H1 (cell line): ENCODE measurements around the gene TMEM139. TPM values are rescaled to one million over a fixed set of nuclear protein-coding genes. Genes with fewer than 3 reads are reported as not detected.

Source experiments
- CTCF ChIA-PET: fragments of 300-600 bp; sonication (Branson Sonifier 250); formaldehyde crosslinking; loops from one replicate; lab custom pipeline; 2021; ENCODE audit not compliant: partially characterized antibody; lab: Charles Lee
- POLR2A ChIA-PET: fragments of 300-600 bp; sonication (Branson Sonifier 250); formaldehyde crosslinking; loops from one replicate; lab custom pipeline; 2021; ENCODE audit warnings: inconsistent platforms; ENCODE audit not compliant: partially characterized antibody; lab: Charles Lee
- DNase-seq, 2 experiments: peaks; one replicate each; pipeline versions ENCODE4 v3.0.0 to v3.0.0-alpha.2; 2010 to 2022; ENCODE audit warnings: low spot score in 2 of 2, low read depth in 1 of 2, mixed read lengths in 1 of 2
- FAIRE-seq: peaks from 2 replicates; lab custom pipeline; 2011; peaks lifted over from hg19 to GRCh38; lab: Jason Lieb, UNC
- H2AFZ ChIP-seq: 2 replicates; pipeline ENCODE4 v1.8.1; 2012; ENCODE audit warnings: low read length, inconsistent platforms
- H2AK5ac ChIP-seq: 2 replicates; pipeline ENCODE4 v1.6.1; 2013; ENCODE audit warnings: low read depth, low read length
- H2BK120ac ChIP-seq: replicated peaks from 2 replicates; pipeline ENCODE3; 2013; ENCODE audit warnings: low read depth, low read length, inconsistent platforms
- H2BK12ac ChIP-seq: 2 replicates; pipeline ENCODE4 v1.6.1; 2013; ENCODE audit warnings: low read depth, low read length
- H2BK15ac ChIP-seq: 2 replicates; pipeline ENCODE4 v1.6.1; 2013; ENCODE audit warnings: low read length
- H2BK20ac ChIP-seq: 2 replicates; pipeline ENCODE4 v1.6.1; 2013; ENCODE audit warnings: low read length
- H2BK5ac ChIP-seq: 2 replicates; pipeline ENCODE4 v1.6.1; 2013; ENCODE audit warnings: low read depth, low read length
- H3K14ac ChIP-seq: 2 replicates; pipeline ENCODE4 v1.6.1; 2013; ENCODE audit warnings: inconsistent platforms; ENCODE audit not compliant: insufficient read length
- H3K18ac ChIP-seq: 2 replicates; pipeline ENCODE4 v1.6.1; 2013; ENCODE audit warnings: low read length; ENCODE audit errors: extremely low read depth
- H3K23ac ChIP-seq: 2 replicates; pipeline ENCODE4 v1.6.1; 2013; ENCODE audit warnings: inconsistent platforms; ENCODE audit not compliant: insufficient read length
- H3K23me2 ChIP-seq: 2 replicates; pipeline ENCODE4 v1.6.1; 2013; ENCODE audit warnings: low read depth, low read length
- H3K27ac ChIP-seq: 2 replicates; pipeline ENCODE4 v1.6.1; 2011; ENCODE audit warnings: low read depth, low read length, inconsistent platforms
- H3K27me3 ChIP-seq, 4 experiments: replicated peaks in 1 of 4; 1 replicate in 1 of 4; 2 replicates in 3 of 4; pipeline versions ENCODE4 v1.6.1 to v1.8.1; 2011 to 2013; ENCODE audit warnings: low read length in 3 of 4, mild to moderate bottlenecking in 3 of 4, inconsistent platforms in 2 of 4, mixed read lengths in 2 of 4, moderate library complexity in 1 of 4; ENCODE audit not compliant: control insufficient read depth in 3 of 4, insufficient read depth in 3 of 4; ENCODE audit errors: extremely low read depth in 1 of 4
- H3K36me3 ChIP-seq, 4 experiments: 2 replicates each; pipeline versions ENCODE4 v1.6.1 to v1.8.1; 2011 to 2013; ENCODE audit warnings: mild to moderate bottlenecking in 4 of 4, low read length in 3 of 4, moderate library complexity in 2 of 4, control low read depth in 1 of 4, inconsistent platforms in 1 of 4; ENCODE audit not compliant: insufficient read depth in 4 of 4, control insufficient read depth in 2 of 4
- H3K4ac ChIP-seq: replicated peaks from 2 replicates; pipeline ENCODE3; 2013; ENCODE audit warnings: low read length, low read depth, mixed read lengths, inconsistent platforms; ENCODE audit not compliant: insufficient read length
- H3K4me1 ChIP-seq, 4 experiments: replicated peaks in 1 of 4; 1 replicate in 1 of 4; 2 replicates in 3 of 4; pipeline versions ENCODE4 v1.6.1 to v1.8.1; 2011 to 2013; ENCODE audit warnings: low read length in 3 of 4, inconsistent platforms in 2 of 4, mixed read lengths in 1 of 4; ENCODE audit not compliant: insufficient read depth in 4 of 4, control insufficient read depth in 3 of 4
- H3K4me2 ChIP-seq, 2 experiments: 2 replicates each; pipeline versions ENCODE4 v1.6.1 to v1.8.1; 2011 to 2013; ENCODE audit warnings: low read depth in 2 of 2, low read length in 2 of 2, control low read depth in 1 of 2, inconsistent platforms in 1 of 2, mild to moderate bottlenecking in 1 of 2; ENCODE audit not compliant: insufficient read depth in 1 of 2
- H3K4me3 ChIP-seq, 4 experiments: fragments of 200-600, 300-600 bp in 1 of 4; sonication (generic), shearing (Covaris generic), sonication (Bioruptor Twin) in 1 of 4; 2 replicates each; pipeline versions ENCODE4 v1.5.1 to v1.8.1; 2011 to 2016; ENCODE audit warnings: low read length in 4 of 4, low read depth in 3 of 4, control low read depth in 2 of 4, inconsistent platforms in 2 of 4, mild to moderate bottlenecking in 2 of 4, mixed read lengths in 1 of 4, moderate library complexity in 1 of 4; ENCODE audit not compliant: insufficient read depth in 2 of 4; ENCODE audit errors: extremely low read depth in 1 of 4
- H3K56ac ChIP-seq: replicated peaks from 2 replicates; pipeline ENCODE3; 2013; ENCODE audit warnings: low read depth, mild to moderate bottlenecking, mixed read lengths, low read length, inconsistent platforms; ENCODE audit not compliant: insufficient read length
- H3K79me1 ChIP-seq: 2 replicates; pipeline ENCODE4 v1.6.1; 2013; ENCODE audit warnings: low read depth, low read length, control low read depth
- H3K79me2 ChIP-seq, 2 experiments: 2 replicates each; pipeline versions ENCODE4 v1.6.1 to v1.8.1; 2012 to 2013; ENCODE audit warnings: low read length in 2 of 2, mild to moderate bottlenecking in 2 of 2, inconsistent platforms in 1 of 2; ENCODE audit not compliant: insufficient read depth in 2 of 2, control insufficient read depth in 1 of 2
- H3K9ac ChIP-seq, 4 experiments: replicated peaks in 1 of 4; 1 replicate in 1 of 4; 2 replicates in 3 of 4; pipeline versions ENCODE4 v1.6.1 to v1.8.1; 2011 to 2013; ENCODE audit warnings: low read depth in 3 of 4, low read length in 3 of 4, control low read depth in 2 of 4, mild to moderate bottlenecking in 2 of 4, moderate library complexity in 2 of 4, inconsistent platforms in 1 of 4; ENCODE audit errors: extremely low read depth in 1 of 4
- H3K9me3 ChIP-seq, 2 experiments: 2 replicates each; pipeline versions ENCODE4 v1.6.1 to v1.8.1; 2012 to 2013; ENCODE audit warnings: mild to moderate bottlenecking in 2 of 2, moderate library complexity in 2 of 2, control low read depth in 1 of 2, inconsistent platforms in 1 of 2, low read depth in 1 of 2, low read length in 1 of 2, mixed read lengths in 1 of 2; ENCODE audit not compliant: insufficient read depth in 2 of 2
- H4K20me1 ChIP-seq, 2 experiments: replicated peaks in 1 of 2; 2 replicates each; pipeline versions ENCODE3 to v1.8.1; 2011 to 2013; ENCODE audit warnings: inconsistent platforms in 2 of 2, low read length in 2 of 2, mild to moderate bottlenecking in 1 of 2; ENCODE audit not compliant: insufficient read depth in 2 of 2, control insufficient read depth in 1 of 2
- H4K5ac ChIP-seq: 2 replicates; pipeline ENCODE4 v1.6.1; 2013; ENCODE audit warnings: low read length, low read depth, mixed read lengths, inconsistent platforms; ENCODE audit not compliant: insufficient read length
- H4K8ac ChIP-seq: 2 replicates; pipeline ENCODE4 v1.8.0; 2013; ENCODE audit warnings: mild to moderate bottlenecking, moderate library complexity, low read length, inconsistent platforms; ENCODE audit not compliant: insufficient read depth; ENCODE audit errors: extremely low read depth
- H4K91ac ChIP-seq: replicated peaks from 2 replicates; pipeline ENCODE3; 2013; ENCODE audit warnings: low read length, mixed read lengths, inconsistent platforms; ENCODE audit not compliant: insufficient read length
- JUN ChIP-seq: IDR thresholded peaks from 2 replicates; pipeline ENCODE4 v1.6.1; 2011; ENCODE audit warnings: low read depth, mild to moderate bottlenecking, improper control_type of control experiment, low read length
- POLR2AphosphoS5 ChIP-seq: IDR thresholded peaks from 2 replicates; pipeline ENCODE4 v1.6.1; 2011; ENCODE audit warnings: low read depth, low read length
- RBBP5 ChIP-seq: IDR thresholded peaks from 2 replicates; pipeline ENCODE4 v1.7.1; 2012; ENCODE audit warnings: low read depth, mild to moderate bottlenecking, inconsistent platforms, low read length, moderate library complexity, borderline replicate concordance
- WGBS, 2 experiments: shearing (Covaris generic) in 1 of 2; methylation state at CpG; one replicate each; pipeline versions ENCODE4 v1.1.6 to v1.1.7; 2013 to 2015; ENCODE audit warnings: low lambda C conversion rate in 2 of 2, mixed read lengths in 2 of 2, inconsistent platforms in 1 of 2, low coverage in 1 of 2, missing lambda C conversion rate in 1 of 2; ENCODE audit not compliant: insufficient replicate concordance in 2 of 2, insufficient coverage in 1 of 2, insufficient read length in 1 of 2; ENCODE audit errors: extremely low coverage in 1 of 2, missing lambda C conversion rate in 1 of 2; 5-methylcytosine and 5-hydroxymethylcytosine counted together
- polyA plus RNA-seq, 7 experiments: library from polyadenylated mRNA; depleted of rRNA in 3 of 7; stranded (reverse) in 5 of 7; unstranded in 2 of 7; fragments of >200 nt in 5 of 7; fragments of 200-250 nt in 2 of 7; gene quantifications; 1 replicate in 5 of 7; 2 replicates in 1 of 7; 4 replicates in 1 of 7; pipeline versions ENCODE4 v1.2.1 to v1.2.3, GENCODE V29; 2011 to 2013; ENCODE audit warnings: missing spikeins in 2 of 7, mixed read lengths in 2 of 7
- total RNA-seq: library from RNA; stranded (reverse); fragmentation: NEBNext Ultra II Directional; extraction: Animal tissue kit (Norgen Biotek cat#: 25700); gene quantifications from 2 replicates; pipeline ENCODE4 v1.2.1, GENCODE V29; 2021
- TF ChIP-seq, protein P1 (sequence below): IDR thresholded peaks from 2 replicates; pipeline ENCODE4 v1.6.1; 2011; ENCODE audit warnings: low read depth, mild to moderate bottlenecking, low read length; ENCODE audit not compliant: insufficient read depth
- TF ChIP-seq, protein P2 (sequence below): IDR thresholded peaks from 2 replicates; pipeline ENCODE4 v1.6.1; 2012; ENCODE audit warnings: low read length, inconsistent platforms

Gene TMEM139
- total and polyA plus RNA-seq, 2 of the 8 experiments (the other 6 are each of a cell fraction or from before 2014, with no cell fraction given): 3.2 to 6.7 TPM

DNA sequence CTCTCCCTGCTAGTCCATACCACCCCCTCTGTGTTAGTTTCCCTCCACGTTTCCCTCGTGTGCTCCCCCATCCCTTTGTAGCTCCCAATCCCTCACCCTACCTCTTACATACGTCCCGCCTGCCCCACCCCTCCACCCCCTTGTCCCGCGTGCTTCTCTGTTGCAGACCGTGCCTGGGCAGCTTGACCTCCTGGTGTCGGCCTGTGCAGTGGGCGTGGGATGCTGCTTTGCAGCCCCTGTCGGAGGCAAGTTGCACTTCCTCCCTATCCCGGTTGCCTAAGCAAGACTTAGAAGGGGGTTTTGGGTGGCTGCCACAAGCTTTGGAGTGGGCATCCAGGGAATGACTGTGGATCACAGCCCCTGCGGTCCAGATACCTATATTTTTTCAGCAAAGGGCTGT, 38.9 kb downstream of the TMEM139 start:
- Histone ChIP-seq H3K36me3 (no peaks in the 10 kb centered on the region), H3K9me3 (no peaks in the 10 kb centered on the region), H4K91ac (no peak overlapping the region), H3K23me2 (no peaks in the 10 kb centered on the region), H2BK20ac (0 out of 2 replicates have a peak overlapping the region, but pooled peaks have one; percentile 36), H3K79me2 (no peaks in the 10 kb centered on the region), H2BK12ac (no peak overlapping the region; the same call in 1 of the 2 replicates), H2AK5ac (no peak overlapping the region), H3K18ac (no peak overlapping the region), H4K8ac (0 out of 2 replicates have a peak overlapping the region, but pooled peaks have one; percentile 11), H3K14ac (no peak overlapping the region), H3K23ac (no peak overlapping the region), H3K4ac (no peak overlapping the region), H3K79me1 (no peaks in the 10 kb centered on the region), H3K27me3 (no peaks in the 10 kb centered on the region), H3K9ac (no peak overlapping the region), H3K56ac (no peak overlapping the region), H2BK15ac (peak overlapping the region; percentile 61; the same call in 1 of the 2 replicates), H2BK5ac (peak overlapping the region; percentile 27; the same call in 1 of the 2 replicates), H3K4me3 (no peak overlapping the region), H3K4me1 (peaks cover 0 to 5% (median 0%) of the 10 kb centered on the region in 4 experiments; a peak in 1 of 7 replicates), H2BK120ac (no peak overlapping the region), H4K20me1 (no peaks in the 10 kb centered on the region), H3K27ac (no peak overlapping the region), H2AFZ (peak overlapping the region; percentile 31; the same call in 1 of the 2 replicates), H4K5ac (no peak overlapping the region), H3K4me2 (no peak overlapping the region)
- 77% methylated on average over 10 of the region's 12 CpGs; no CpG with 5 or more reads in 1 of the 2 experiments for WGBS, 2 experiments
- FAIRE-seq: no peak
- ChIA-PET POLR2A (interaction anchor here (0.8 to 1.6 kb wide), 2 partner anchors 22 to 82 kb away, joined by 3 to 6 read pairs; no protein-coding TSS in a partner anchor), CTCF (interaction anchor here (0.9 to 4.5 kb wide), 8 partner anchors 10 to 60 kb away, joined by 3 to 30 read pairs (median 4); no protein-coding TSS in a partner anchor)
- DNase-seq: no peak
- TF ChIP-seq, protein P1, sequence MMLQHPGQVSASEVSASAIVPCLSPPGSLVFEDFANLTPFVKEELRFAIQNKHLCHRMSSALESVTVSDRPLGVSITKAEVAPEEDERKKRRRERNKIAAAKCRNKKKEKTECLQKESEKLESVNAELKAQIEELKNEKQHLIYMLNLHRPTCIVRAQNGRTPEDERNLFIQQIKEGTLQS: no peak
- TF ChIP-seq JUN (no peak), POLR2AphosphoS5 (no peak), RBBP5 (no peak)
- TF ChIP-seq, protein P2, sequence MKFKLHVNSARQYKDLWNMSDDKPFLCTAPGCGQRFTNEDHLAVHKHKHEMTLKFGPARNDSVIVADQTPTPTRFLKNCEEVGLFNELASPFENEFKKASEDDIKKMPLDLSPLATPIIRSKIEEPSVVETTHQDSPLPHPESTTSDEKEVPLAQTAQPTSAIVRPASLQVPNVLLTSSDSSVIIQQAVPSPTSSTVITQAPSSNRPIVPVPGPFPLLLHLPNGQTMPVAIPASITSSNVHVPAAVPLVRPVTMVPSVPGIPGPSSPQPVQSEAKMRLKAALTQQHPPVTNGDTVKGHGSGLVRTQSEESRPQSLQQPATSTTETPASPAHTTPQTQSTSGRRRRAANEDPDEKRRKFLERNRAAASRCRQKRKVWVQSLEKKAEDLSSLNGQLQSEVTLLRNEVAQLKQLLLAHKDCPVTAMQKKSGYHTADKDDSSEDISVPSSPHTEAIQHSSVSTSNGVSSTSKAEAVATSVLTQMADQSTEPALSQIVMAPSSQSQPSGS: no peak
